Activated naive CD4-positive, alpha-beta T cell treated with anti-CD3 and anti-CD28 coated beads, Interleukin-2, amount 50 U/mL, for 72 hours (primary cell): ENCODE measurements around the gene ANKRD33B. TPM values are rescaled to one million over a fixed set of nuclear protein-coding genes. Genes with fewer than 3 reads are reported as not detected.
"Not testable (repeated sequence)": the region's sequence is repeated elsewhere in the genome, so short reads cannot be mapped to it uniquely, and the experiment has no call there.

ENCODE experiments used
- ATAC-seq, 2 donors: fragments of 150-1000 bp; cut with Tn5 transposase; 2 replicates each; pipeline ENCODE4 v1.10.0; 2021; ENCODE audit warnings: mild to moderate bottlenecking in 2 of 2, moderate library complexity in 2 of 2
- DNase-seq, 2 donors: peaks; one replicate each; pipeline ENCODE4 v3.0.0; 2021 to 2022; ENCODE audit warnings: low spot score in 2 of 2
- H3K27ac Mint-ChIP-seq, 2 donors: one replicate each; pipeline ENCODE4 v1.8.0; 2022; ENCODE audit warnings: mild to moderate bottlenecking in 2 of 2, mixed read lengths in 2 of 2
- H3K36me3 Mint-ChIP-seq, 2 donors: one replicate each; pipeline ENCODE4 v1.8.0; 2022; ENCODE audit warnings: mixed read lengths in 2 of 2
- H3K9me3 Mint-ChIP-seq, 2 donors: one replicate each; pipeline ENCODE4 v1.8.0; 2022; ENCODE audit warnings: mixed read lengths in 2 of 2
- total RNA-seq, 2 donors: library from RNA; stranded (reverse); gene quantifications; one replicate each; pipeline ENCODE4 v1.2.3, GENCODE V29; 2022

Gene ANKRD33B
- total RNA-seq, 2 donors from 2014 or later = 5.6 TPM

DNA sequence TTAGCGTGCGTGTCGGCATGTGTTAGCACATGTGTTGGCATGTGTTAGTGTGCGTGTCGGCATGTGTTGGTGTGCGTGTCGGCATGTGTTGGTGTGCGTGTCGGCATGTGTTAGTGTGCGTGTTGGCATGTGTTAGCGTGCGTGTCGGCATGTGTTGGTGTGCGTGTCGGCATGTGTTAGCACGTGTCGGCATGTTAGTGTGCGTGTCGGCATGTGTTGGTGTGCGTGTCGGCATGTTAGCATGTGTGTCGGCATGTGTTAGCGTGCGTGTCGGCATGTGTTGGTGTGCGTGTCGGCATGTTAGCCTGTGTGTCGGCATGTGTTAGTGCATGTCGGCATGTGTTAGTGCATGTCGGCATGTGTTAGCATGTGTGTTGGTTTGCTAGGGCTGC lies 14.8 kb upstream of the ANKRD33B start:
- peak in 1 of 2 donors; percentile 33 for DNase-seq
- not testable (repeated sequence) for H3K9me3 Mint-ChIP-seq, ATAC-seq

DNA sequence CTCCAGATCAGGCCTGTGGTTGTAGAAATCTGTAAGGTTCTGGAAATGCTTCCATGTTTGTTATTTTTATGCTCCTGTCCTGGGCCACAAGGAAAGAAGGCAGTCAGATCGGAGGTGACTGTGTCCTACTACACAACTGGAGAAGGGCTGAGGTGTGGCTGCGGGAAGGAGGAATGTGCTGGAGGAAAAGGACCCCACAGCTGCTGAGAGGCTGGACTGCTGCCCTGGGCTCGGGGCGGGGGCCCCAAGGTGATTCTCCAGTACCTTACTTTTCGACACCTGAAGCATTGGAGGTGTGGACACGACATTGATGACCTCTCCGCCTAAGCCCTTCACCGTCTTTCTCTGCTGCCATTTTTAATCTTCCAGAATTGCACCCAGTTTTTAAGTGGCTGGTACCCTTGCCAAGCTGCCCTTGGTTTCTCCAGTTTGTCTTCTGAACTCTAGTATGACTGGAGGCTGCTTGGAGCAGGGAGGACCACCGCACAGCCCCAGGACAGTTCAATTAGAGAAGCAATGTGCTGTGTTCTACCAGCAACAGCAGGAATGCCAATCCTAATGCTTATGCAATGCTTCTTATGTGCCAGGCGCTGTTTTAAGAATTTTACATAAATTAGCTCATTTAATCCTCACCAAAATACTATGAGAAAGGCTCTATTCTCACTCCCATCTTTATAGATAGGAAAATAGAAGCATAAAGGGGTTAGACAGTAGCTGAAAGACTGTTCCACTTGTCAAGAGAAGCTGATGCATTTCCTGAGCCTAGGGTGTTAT lies 13.5 kb upstream of the ANKRD33B start:
- ATAC-seq (no peak), DNase-seq (peak in 1 of 2 donors; percentile 31)
- H3K27ac Mint-ChIP-seq = no peak overlapping the region
- no peaks in the 10 kb centered on the region for H3K9me3 Mint-ChIP-seq
- no peaks in the 10 kb centered on the region for H3K36me3 Mint-ChIP-seq

More for the DNA sequence above, 14.8 kb upstream of the ANKRD33B start:
- not testable (repeated sequence) for H3K27ac Mint-ChIP-seq, H3K36me3 Mint-ChIP-seq

DNA sequence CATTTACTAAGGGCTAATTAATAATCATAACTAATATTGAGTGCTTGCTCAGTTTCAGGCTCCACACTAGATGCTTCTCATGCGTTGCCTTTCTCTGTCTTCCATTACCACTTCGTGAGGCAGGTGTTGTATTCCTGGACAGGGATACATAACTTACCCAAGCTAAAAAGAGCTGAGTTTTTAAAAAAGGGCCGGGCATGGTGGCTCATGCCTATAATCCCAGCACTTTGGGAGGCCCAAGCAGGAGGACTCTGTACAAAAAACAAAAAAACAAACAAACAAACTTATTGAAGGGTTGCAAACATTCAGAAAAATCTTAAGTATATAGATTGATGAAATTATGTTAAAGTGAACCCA lies 12.1 kb upstream of the ANKRD33B start:
- no peak for ATAC-seq
- Mint-ChIP-seq H3K9me3 (no peaks in the 10 kb centered on the region), H3K27ac (no peak overlapping the region), H3K36me3 (no peaks in the 10 kb centered on the region)
- no peak for DNase-seq

DNA sequence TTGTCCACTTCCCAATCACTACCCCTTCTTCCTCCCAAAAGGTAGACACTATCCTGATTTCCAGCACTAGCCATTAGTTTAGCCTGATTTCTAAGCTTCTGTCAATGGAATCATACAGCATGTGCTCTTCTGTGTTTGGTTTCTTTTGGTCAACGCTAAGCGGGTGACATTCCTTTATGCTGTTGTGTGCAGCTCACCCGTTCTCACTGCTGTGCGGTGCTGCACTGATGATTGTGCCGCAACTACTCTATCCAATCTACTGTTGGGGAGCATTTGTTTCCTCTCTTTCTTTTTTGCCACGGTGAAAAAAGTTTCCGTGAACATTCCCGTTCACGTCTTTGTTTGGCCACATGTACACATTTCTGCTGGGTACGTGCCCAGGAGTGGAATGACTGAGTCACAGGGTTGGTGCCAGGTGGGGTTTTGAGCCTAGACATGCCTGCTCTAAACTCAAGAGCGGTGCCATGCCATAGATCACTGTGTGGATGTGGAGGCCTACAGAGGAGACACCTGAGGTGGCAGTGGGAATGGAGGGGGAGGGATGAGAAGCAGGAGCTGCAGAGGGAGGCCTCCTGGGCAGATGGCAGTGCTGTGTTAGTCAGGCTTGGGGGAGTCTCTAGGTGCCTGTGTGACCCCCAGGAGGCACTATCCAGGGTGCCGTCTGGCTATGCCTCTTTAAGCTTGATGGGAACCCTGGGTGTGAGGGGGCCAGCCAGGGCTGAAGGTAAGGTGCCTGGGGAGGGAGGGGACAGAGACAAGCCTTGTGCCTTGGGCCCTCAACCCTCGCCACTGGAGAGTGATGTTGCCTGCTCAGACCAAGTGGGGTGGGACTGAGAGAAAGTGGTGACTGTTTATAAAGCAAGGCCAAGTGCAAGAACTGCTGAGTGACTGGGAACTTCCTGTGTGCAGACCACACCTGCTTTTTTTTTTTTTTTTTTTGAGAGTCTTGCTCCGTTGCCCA lies 11.4 kb upstream of the ANKRD33B start:
- no peak for ATAC-seq
- Mint-ChIP-seq H3K36me3 (no peaks in the 10 kb centered on the region), H3K27ac (peak overlapping the region in 1 of 2 donors; percentile 40), H3K9me3 (no peaks in the 10 kb centered on the region)
- peak in 1 of 2 donors; percentile 49 for DNase-seq

DNA sequence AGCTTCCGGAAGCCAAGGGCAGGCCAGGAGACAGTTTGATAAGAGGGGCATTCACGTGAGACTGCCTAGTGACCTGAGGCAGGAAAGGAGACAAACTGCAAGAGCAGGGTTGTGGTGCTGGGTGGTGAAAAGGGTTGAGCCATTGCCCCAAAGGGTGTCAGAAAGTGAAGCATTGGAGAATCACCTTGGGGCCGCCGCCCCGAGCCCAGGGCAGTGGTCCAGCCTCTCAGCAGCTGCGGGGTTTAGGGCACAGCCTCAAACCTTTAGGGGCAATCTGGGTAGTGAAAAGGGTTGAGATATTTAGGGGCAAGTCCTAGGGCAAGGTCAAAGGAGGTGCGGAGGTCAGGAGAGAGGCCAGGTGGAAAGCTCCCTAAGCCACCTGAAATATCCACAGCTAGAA lies 10.4 kb upstream of the ANKRD33B start:
- Mint-ChIP-seq H3K9me3 (no peaks in the 10 kb centered on the region), H3K27ac (peak overlapping the region in 1 of 2 donors; percentile 53), H3K36me3 (no peaks in the 10 kb centered on the region)
- peak in 1 of 2 donors; percentile 1 for DNase-seq
- no peak for ATAC-seq

DNA sequence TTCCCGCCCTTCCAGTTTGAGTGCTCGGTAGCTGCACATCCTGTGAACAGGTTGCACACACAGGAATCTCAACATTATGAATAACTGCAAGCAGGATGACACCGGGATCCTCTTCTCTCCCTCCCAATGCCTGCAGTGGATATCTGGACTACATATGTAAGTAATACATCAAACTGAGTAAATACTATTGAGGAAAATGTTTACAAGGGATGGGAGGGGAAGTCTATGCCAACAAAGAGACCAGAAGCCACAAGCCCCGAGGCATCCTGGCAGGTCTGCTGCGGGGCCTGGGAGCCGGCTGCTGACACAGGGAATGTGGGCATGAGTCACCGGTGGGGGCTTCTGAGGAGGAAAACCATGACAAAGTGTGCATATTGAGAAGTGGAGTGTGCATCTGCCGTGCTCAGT lies 8.6 kb upstream of the ANKRD33B start:
- H3K36me3 Mint-ChIP-seq = no peaks in the 10 kb centered on the region
- no peaks in the 10 kb centered on the region for H3K9me3 Mint-ChIP-seq
- DNase-seq (peak in 1 of 2 donors; percentile 9), ATAC-seq (no peak)
- no peak overlapping the region for H3K27ac Mint-ChIP-seq

DNA sequence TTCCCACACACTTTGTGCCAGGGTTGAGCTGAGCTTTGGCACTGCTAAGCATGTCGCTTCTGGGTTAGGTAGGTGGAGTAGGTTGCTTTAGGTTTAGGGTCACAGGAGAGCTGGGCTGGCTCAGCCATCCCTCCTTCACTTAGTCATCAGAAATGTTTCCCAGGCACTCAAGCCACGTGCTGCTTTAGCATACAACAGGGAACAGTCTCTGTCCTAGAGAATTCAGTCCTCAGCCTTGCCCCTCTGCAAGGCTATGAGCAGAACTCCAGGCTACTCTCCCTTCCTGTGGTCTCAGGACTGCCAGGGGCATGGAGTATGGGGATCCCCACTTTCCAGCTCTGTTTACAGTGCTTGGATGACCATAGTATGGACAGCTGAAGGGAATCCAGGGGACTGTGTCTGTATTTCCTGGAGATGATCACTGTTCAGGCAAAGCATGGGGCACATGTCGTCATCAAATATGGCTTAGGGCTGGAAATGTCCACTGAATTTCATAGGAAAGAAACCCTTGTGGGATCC lies 7.5 kb upstream of the ANKRD33B start:
- ATAC-seq (no peak), DNase-seq (peak in 1 of 2 donors; percentile 33)
- Mint-ChIP-seq H3K27ac (no peak overlapping the region), H3K9me3 (no peaks in the 10 kb centered on the region), H3K36me3 (no peaks in the 10 kb centered on the region)

DNA sequence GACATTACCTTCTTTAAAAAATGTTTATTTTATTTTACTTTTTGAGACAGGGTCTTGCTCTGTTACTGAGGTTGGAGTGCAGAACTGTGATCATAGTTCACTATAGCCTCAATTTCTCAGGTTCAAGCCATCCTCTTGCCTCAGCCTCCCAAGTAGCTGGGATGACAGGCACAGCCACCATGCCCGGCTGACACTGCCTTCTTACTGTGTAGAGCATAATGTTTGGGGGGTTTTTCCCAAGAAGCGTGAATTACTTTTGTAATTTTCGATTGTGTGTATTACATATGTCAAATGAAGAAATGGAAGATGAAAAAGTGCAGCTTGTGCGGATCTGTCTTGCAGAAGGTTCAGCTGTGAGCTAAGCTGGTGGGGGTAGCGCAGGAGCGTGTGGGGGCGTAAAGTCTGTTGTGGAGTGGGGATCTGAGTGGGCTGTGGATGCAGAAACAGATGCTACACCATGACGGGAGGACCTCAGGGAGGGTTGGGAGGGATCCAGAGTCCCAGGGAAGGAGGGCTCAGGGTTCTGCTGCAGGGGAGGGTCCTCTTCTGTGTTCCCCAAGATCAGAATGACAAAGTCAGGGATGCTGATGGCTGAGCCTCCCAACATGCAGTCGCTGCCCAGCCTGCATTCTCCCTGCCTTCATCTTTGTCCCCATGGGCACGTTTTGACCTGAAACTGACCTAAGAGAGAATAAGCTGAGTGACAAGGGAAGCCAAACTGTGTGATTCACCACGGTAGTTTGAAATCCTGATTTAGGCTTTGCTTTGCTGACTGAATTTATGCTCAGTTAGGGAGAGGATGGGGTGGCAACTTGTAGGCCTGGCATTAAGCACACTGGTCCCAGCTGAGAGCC lies 6.8 kb upstream of the ANKRD33B start:
- no peak overlapping the region for H3K27ac Mint-ChIP-seq
- ATAC-seq = no peak
- no peaks in the 10 kb centered on the region for H3K9me3 Mint-ChIP-seq
- peak in 1 of 2 donors; percentile 34 for DNase-seq
- H3K36me3 Mint-ChIP-seq = no peaks in the 10 kb centered on the region

DNA sequence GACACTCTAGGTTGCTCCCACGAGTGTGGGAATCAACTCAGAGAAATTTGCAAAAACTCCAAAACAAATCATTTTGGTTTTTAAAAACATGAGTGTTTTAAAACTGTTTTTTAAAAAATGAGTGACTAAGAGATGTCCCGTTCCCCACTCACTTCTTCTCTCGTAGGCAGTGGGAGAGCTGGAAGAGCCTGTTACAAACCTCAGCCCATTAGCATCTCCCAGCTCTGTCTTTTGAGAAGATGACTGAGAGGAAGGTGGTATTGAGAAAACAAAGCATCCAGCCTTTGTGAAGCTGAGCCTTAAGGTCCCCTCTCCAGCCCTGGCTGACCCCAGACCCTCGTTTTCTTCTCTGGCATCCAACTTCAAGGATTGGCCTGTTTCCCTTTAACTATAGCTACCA lies 4.7 kb upstream of the ANKRD33B start:
- no peaks in the 10 kb centered on the region for H3K36me3 Mint-ChIP-seq
- ATAC-seq = no peak
- DNase-seq = peak in 1 of 2 donors; percentile 23
- no peaks in the 10 kb centered on the region for H3K9me3 Mint-ChIP-seq
- H3K27ac Mint-ChIP-seq = no peak overlapping the region

DNA sequence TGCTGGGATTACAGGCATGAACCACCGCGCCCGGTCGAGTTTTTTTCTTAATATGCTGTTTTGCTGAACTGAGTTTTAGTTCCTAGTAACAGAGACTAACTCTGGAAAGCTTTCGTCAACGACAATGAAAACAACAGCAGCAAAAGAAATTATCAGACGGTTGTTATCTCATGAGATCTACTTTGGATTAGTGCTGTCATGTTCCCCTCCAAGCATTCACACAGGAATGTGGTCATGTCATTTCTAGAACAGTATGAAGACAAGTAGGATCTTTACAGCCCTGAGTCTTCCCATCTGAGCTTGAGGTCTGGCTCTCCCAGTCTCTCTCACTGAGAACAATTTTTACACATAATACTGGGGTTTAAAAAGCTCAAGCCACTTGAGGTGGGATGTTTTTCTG lies 4.0 kb upstream of the ANKRD33B start:
- Mint-ChIP-seq H3K27ac (no peak overlapping the region), H3K36me3 (no peaks in the 10 kb centered on the region), H3K9me3 (no peaks in the 10 kb centered on the region)
- DNase-seq = peak in 1 of 2 donors; percentile 1
- ATAC-seq = no peak

DNA sequence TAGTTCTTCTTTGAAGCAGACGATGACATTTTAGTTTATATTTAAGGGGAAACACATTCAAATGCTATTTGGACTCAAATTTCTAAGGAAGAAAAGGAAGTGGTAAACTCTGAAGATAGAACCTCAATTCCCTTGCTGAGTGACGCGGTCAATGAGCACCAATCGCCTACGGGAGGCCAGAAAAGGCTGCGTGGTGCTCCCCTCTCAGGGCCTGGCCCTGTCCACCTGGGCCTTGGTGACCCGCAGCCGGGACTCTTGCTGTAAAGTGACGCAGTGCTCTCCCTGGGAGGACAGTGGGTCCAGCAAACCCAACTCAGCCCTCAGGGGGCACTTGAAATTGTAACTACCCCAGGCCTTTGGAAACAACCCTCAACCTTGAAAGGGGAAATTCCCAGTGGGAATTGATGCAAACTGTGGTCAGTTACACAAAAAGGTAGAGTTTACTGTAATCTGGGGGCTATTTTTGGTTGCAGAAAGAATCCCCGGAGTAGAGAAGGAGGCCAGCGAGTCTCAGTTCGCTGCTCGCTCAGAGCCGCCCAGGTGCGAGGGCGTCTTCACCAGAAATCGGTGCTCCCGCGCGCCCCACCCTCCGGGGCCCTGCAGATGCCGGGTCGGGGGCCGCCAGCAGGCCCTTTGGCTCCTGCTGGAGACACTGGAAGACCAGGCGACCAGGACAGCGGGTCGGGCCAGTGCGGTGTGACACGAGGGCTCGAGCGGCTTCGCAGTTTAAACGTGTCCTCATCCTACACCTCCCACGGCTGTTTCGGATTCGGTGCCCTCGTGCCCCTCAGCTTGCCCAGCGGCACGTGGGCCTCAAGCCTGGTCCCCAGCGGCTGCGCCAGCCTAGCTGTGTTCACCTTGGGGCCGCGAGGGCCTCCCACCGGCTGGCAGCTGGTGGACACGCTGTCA lies 1.4 kb upstream of the ANKRD33B start:
- peak in 1 of 2 donors; percentile 55 for DNase-seq
- no peak for ATAC-seq
- Mint-ChIP-seq H3K27ac (no peak overlapping the region), H3K9me3 (no peaks in the 10 kb centered on the region), H3K36me3 (peaks cover 4 to 5% of the 10 kb centered on the region in 2 donors)

DNA sequence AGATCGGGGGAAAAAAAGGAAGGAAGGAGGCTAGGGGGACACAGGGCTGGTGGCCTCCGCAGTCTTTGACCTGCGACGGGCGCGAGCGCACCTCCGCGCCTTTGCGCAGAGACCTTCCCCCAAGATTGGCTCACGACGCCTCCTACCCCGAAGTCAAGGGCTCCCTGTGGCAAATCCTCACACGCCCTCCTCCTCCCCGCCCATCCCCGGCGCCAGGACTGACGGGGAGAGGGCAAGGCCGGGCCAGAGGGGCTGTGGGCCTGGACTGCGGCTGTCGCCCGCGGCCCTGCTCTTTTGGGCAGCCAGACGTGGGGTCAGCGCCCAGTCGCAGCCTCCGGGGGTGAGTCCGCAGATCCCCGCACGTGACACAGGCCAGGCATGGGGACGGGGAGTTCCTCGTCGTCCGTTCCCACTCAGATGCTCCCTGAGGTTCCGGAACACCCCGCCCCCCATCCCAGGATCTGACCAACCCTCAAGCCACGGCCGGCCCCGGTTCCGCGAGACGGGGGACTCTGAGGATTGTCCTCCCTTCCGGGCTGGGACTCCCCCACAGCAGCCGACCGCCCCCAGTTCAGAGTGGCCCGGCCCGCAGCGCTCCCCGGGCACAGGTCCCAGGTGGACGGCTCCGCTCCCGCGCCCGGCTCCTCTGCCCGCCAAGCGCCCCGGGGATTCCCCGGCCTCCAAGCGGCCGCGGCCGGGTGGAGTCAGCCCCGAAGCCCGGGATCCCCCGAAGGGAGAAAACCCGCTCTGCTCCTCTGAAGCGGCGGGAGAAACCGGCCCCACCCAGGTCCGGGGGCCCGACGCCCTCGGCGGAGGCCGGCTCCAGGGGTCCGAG lies 543 bp upstream of the ANKRD33B start:
- Mint-ChIP-seq H3K9me3 (no peaks in the 10 kb centered on the region), H3K36me3 (peaks cover 4 to 5% of the 10 kb centered on the region in 2 donors), H3K27ac (no peak overlapping the region)
- peak; percentile 55 to 72 for ATAC-seq
- peak in 1 of 2 donors; percentile 84 for DNase-seq

DNA sequence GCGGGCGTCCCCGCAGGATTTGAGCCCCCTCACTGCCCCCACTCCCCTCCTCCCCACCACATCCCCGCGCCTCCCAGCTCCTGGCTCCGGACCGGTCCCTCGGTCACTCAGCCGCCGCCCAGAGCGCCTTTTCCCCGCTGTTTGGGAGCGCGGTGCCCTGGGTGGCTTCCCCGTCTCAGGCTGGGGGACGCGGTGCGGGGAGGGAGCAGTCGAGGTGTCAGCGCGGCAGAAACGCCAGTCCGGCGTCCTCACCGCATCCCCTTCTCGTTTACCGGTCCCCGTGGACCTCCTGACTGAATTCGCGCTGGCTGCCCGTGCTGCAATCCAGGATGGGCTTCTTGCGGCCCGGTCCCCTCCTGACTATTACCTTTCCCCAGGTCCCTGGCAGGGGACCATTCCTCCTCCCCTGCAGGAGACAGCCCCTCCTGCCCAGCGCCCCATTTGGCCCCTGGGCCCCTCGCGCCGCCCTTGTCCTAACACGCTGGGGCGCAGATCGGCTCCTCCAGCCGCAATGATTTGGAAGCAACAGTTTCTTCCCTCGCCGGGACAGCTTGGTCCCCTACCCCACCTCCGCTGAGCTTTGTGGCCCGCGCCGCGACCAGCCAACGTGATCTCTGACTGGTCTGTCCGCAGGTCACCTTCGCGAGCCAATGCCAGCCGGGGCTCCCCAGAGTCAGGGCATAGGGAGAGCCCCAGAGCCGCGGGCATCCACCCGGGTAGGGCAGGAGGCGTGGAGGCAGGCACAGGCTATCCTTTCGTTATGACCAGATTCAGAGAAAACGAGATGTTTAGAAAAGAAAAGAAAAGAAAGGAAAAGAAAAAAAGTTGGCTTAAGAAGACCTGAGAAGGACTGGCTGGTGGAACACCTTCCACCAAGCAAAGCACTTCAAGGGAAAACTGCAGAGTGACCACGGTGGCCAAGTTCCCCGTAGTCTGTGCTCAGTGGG lies 1.2 kb downstream of the ANKRD33B start:
- ATAC-seq (peak in 1 of 2 donors; percentile 74), DNase-seq (peak; percentile 19 to 84)
- H3K9me3 Mint-ChIP-seq = no peaks in the 10 kb centered on the region
- H3K36me3 Mint-ChIP-seq = peaks cover 4 to 5% of the 10 kb centered on the region in 2 donors
- H3K27ac Mint-ChIP-seq = peak overlapping the region; percentile 82 to 83
